Thoracic aorta (tissue), 2 donors: ENCODE results near the gene LMBRD2. TPM values are rescaled to one million over a fixed set of nuclear protein-coding genes. Genes with fewer than 3 reads are reported as not detected.
"Not testable (repeated sequence)": the region's sequence is repeated elsewhere in the genome, so short reads cannot be mapped to it uniquely, and the experiment has no call there.

Experiments used
- ATAC-seq: fragments of 150-250 bp; one replicate; pipeline ENCODE4 v1.8.0; 2017; ENCODE audit warnings: low read depth; ENCODE audit not compliant: insufficient number of reproducible peaks, low FRiP score
- DNase-seq: peaks from one replicate; pipeline ENCODE4 v3.0.0-alpha.2; 2020; ENCODE audit warnings: low spot score
- H3K27ac ChIP-seq, 2 donors: fragments of 200-600 bp; sonication (generic); 1 replicate in 1 of 2; 2 replicates in 1 of 2; pipeline ENCODE4 v1.5.1; 2016; ENCODE audit warnings: mild to moderate bottlenecking in 2 of 2, moderate library complexity in 2 of 2
- H3K27me3 ChIP-seq: fragments of 200-600 bp; sonication (generic); replicated peaks from 2 replicates; pipeline ENCODE4 v1.6.0; 2016; ENCODE audit warnings: mild to moderate bottlenecking; ENCODE audit not compliant: insufficient read depth
- H3K36me3 ChIP-seq: fragments of 200-600 bp; sonication (generic); one replicate; pipeline ENCODE4 v1.5.1; 2016
- H3K4me1 ChIP-seq, 2 donors: fragments of 200-600 bp; sonication (generic); 1 replicate in 1 of 2; 2 replicates in 1 of 2; pipeline versions ENCODE4 v1.5.1 to v1.6.0; 2016; ENCODE audit warnings: low read depth in 2 of 2, mild to moderate bottlenecking in 1 of 2; ENCODE audit not compliant: control insufficient read depth in 1 of 2
- H3K4me3 ChIP-seq: fragments of 200-600 bp; sonication (generic); 2 replicates; pipeline ENCODE4 v1.5.1; 2016; ENCODE audit warnings: mild to moderate bottlenecking
- H3K9me3 ChIP-seq: fragments of 200-600 bp; sonication (generic); 2 replicates; pipeline ENCODE4 v1.5.1; 2016
- total RNA-seq, 2 donors: library from RNA; depleted of rRNA; stranded (reverse); fragments of >200 nt; gene quantifications; one replicate each; pipeline versions ENCODE4 v1.1.0 to v1.2.3, GENCODE V29; 2016
- TF ChIP-seq, protein P1 (sequence below): fragments of 200-600 bp; sonication (generic); IDR thresholded peaks from one replicate; pipeline ENCODE4 v1.5.1; 2019; ENCODE audit warnings: antibody characterized with exemption

Gene LMBRD2
- total RNA-seq, 2 donors from 2014 or later = 9.5 to 11.0 TPM

DNA sequence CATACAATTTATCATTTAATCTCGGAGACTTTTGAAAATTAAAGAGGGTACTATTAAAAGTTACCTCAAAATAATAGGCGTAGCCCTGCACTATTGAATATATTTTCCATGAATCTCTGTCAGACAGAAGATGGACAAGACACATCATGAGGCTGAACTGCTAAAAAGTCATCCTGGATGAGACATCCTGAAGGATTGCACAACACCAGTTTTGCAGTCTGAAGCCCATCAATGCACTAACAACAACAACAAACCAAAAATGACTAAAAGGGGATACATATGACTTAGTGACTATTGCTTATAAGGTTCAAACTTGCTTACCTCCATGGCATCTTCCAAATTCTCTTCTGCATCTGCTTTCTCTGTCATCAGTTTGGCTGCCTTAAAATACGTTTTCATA, 15.7 kb downstream of the LMBRD2 start:
- ATAC-seq = no peak
- Histone ChIP-seq H3K9me3 (no peaks in the 10 kb centered on the region), H3K4me1 (no peaks in the 10 kb centered on the region), H3K27me3 (no peaks in the 10 kb centered on the region), H3K36me3 (peaks cover 11% of the 10 kb centered on the region), H3K27ac (no peak overlapping the region), H3K4me3 (no peak overlapping the region)
- TF ChIP-seq, protein P1, sequence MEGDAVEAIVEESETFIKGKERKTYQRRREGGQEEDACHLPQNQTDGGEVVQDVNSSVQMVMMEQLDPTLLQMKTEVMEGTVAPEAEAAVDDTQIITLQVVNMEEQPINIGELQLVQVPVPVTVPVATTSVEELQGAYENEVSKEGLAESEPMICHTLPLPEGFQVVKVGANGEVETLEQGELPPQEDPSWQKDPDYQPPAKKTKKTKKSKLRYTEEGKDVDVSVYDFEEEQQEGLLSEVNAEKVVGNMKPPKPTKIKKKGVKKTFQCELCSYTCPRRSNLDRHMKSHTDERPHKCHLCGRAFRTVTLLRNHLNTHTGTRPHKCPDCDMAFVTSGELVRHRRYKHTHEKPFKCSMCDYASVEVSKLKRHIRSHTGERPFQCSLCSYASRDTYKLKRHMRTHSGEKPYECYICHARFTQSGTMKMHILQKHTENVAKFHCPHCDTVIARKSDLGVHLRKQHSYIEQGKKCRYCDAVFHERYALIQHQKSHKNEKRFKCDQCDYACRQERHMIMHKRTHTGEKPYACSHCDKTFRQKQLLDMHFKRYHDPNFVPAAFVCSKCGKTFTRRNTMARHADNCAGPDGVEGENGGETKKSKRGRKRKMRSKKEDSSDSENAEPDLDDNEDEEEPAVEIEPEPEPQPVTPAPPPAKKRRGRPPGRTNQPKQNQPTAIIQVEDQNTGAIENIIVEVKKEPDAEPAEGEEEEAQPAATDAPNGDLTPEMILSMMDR = no peak
- DNase-seq = no peak

DNA sequence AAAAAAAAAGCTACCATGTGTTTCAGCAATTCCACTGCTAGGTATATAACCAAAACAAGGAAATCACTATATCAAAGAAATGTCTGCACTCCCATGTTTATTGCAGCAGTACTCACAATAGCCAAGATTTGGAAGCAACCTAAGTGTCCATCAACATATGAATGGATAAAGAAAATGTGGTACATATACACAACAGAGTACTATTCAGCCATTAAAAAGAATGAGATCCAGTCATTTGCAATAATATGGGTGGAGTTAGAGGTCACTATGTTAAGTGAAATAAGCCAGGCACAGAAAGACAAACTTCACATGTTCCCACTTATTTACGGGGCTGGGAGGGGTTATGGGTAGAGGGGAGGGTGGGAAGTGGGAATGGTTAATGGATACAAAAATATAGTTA, 18.7 kb downstream of the LMBRD2 start:
- not testable (repeated sequence) for H3K4me3 ChIP-seq, H3K27ac ChIP-seq, DNase-seq, H3K27me3 ChIP-seq, H3K4me1 ChIP-seq, ATAC-seq, H3K9me3 ChIP-seq
- peaks cover 15% of the 10 kb centered on the region for H3K36me3 ChIP-seq

DNA sequence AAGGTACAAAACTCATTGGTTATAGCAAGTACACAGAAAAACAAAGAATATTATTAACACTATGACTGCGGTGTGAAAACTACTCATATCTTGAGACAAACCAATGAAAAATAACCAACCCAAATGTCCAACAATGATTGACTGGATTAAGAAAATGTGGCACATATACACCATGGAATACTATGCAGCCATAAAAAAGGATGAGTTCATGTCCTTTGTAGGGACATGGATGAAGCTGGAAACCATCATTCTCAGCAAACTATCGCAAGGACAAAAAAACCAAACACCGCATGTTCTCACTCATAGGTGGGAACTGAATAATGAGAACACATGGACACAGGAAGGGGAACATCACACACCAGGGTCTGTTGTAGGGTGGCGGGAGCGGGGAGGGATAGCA, 22.0 kb downstream of the LMBRD2 start:
- not testable (repeated sequence) for H3K27me3 ChIP-seq, H3K4me3 ChIP-seq, DNase-seq, H3K4me1 ChIP-seq, ATAC-seq, H3K27ac ChIP-seq, H3K9me3 ChIP-seq
- H3K36me3 ChIP-seq = peaks cover 13% of the 10 kb centered on the region

DNA sequence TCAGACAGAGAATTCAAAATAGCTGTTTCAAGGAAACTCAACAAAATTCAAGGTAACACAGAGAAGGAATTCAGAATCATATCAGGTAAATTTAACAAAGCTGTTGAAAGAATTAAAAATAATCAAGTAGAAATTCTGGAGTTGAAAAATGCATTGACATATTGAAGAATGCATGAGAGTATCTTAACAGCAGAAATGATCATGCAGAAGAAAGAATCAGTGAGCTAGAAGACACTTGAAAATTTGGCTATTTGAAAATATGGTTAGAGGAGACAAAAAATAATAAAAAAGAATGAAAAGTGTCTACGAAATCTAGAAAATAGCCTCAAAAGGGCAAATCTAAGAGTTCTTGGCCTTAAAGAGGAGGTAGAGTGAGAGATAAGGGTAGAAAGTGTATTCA, 22.9 kb downstream of the LMBRD2 start:
- Histone ChIP-seq H3K27ac (no peak overlapping the region), H3K4me3 (no peak overlapping the region), H3K36me3 (peaks cover 13% of the 10 kb centered on the region), H3K9me3 (peaks cover 6% of the 10 kb centered on the region), H3K27me3 (no peaks in the 10 kb centered on the region), H3K4me1 (no peaks in the 10 kb centered on the region)
- no peak for DNase-seq
- no peak for ATAC-seq
- TF ChIP-seq, protein P1 = no peak

DNA sequence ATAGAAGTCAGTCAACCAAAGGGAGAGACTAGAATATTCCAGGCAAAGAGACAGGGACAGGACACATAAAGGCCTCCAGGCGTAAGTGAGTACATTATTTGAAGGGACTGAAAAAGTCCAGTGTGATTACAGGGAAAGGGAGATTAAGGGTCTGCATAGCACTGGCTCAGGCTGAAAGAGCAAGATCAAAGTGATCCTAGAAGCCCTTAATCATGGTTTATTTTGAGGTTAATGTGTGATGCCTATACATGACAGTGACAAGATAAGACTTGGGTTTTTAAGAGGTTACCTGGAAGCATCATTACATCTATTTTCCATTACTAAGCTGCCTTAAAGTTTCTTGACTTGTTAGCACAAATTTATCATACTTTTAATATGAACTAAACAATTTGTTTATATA, 25.8 kb downstream of the LMBRD2 start:
- Histone ChIP-seq H3K4me3 (no peak overlapping the region), H3K27me3 (no peaks in the 10 kb centered on the region), H3K4me1 (no peaks in the 10 kb centered on the region), H3K36me3 (peaks cover 18% of the 10 kb centered on the region), H3K9me3 (peaks cover 6% of the 10 kb centered on the region), H3K27ac (no peak overlapping the region)
- TF ChIP-seq, protein P1 = no peak
- ATAC-seq = no peak
- DNase-seq = no peak

DNA sequence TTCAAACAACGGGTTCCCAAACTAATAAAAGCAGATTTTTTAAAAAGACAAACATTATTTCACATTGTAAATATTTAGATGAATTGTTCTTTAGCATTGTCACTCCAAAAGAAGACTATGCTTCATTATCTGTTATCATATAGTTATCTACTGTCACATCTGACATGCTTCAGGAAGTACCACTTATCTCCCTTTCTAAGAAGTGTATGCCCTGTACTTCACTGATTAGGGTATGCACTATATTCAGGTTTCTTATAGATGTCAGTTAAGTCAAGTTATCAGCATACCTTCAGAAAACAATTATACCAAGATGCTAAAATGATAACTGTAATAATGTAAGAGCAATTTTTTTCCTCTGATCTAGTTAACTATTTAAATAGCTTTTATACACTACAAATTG, 40.4 kb downstream of the LMBRD2 start:
- Histone ChIP-seq H3K4me3 (no peak overlapping the region), H3K4me1 (no peaks in the 10 kb centered on the region), H3K27ac (no peak overlapping the region), H3K9me3 (no peaks in the 10 kb centered on the region), H3K27me3 (no peaks in the 10 kb centered on the region), H3K36me3 (peaks cover 20% of the 10 kb centered on the region)
- DNase-seq (no peak), ATAC-seq (no peak)
- TF ChIP-seq, protein P1 = no peak
